Fibroblast of skin of right biceps (primary cell): ENCODE results near the gene OSBPL2.

Experiments
- DNase-seq: peaks from one replicate; pipeline ENCODE4 v3.0.0-alpha.2; 2013

OSBPL2 gene

GRCh38 chr20:62237801-62238568, at the start of gene OSBPL2:
OSBPL2 (plus strand) TSS chr20:62238521; CDS start chr20:62256185, 17,664 bp downstream.
- peak; percentile 96 for DNase-seq

DNA sequence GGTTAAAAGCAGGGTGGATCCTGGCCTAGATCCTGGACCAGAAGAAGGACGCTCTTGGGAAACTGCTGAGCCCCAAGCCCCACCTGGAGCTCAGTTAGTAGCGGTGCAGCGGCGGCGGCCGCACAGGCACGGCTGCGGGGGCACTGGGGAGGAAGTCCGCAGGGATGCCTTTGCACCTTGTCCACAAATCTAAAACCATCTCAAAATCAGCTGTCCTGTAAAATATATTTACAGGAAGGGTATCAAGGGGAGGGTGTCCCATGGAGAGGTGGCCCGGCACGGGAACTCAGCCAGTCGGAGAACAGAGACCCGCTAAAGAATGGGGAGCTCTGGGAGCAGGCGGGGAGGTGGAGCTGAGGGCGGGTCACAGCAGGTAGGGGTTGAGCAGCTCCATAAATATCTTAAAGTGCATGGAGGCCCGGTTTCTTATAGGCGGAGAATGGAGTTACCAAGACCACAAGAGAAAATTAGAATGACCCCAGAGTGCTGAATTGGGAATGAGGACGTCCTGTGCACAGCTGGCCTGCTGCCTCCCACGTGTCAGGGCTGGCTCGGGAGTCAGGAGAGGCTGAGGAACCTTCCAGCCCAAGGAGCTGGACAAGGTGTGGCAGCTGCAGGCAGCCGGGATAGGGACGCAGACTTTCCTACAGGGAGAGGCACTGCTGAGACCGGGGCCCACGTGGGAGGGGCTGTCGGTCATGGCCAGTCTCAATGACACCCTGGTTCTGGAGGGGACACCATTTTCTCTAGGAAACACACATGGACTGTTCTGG, 47.5 kb upstream of the OSBPL2 start:
- DNase-seq = no peak

GRCh38 chr20:62191781-62192559, 46.4 kb upstream of the OSBPL2 start:
- DNase-seq = no peak

DNA sequence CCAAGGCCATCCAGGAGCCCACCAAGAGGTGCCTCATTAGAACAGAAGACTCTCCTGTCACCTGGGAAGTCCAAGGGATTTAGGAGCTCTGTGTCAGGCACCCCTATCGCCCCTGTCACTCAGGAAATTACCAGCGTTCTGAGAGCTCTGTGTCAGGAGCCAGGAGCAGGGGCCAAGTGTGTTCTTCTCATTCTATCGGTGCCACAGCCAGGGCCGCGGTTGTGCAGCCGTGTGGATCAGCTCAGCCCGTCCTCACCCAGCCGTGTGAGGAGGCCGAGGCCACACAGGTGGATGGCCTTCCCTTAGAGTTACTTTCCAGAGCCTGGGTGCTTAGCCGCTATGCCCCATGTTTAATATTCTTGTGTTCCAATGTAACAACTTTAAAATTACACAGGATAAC, 45.7 kb upstream of the OSBPL2 start:
- no peak for DNase-seq

DNA sequence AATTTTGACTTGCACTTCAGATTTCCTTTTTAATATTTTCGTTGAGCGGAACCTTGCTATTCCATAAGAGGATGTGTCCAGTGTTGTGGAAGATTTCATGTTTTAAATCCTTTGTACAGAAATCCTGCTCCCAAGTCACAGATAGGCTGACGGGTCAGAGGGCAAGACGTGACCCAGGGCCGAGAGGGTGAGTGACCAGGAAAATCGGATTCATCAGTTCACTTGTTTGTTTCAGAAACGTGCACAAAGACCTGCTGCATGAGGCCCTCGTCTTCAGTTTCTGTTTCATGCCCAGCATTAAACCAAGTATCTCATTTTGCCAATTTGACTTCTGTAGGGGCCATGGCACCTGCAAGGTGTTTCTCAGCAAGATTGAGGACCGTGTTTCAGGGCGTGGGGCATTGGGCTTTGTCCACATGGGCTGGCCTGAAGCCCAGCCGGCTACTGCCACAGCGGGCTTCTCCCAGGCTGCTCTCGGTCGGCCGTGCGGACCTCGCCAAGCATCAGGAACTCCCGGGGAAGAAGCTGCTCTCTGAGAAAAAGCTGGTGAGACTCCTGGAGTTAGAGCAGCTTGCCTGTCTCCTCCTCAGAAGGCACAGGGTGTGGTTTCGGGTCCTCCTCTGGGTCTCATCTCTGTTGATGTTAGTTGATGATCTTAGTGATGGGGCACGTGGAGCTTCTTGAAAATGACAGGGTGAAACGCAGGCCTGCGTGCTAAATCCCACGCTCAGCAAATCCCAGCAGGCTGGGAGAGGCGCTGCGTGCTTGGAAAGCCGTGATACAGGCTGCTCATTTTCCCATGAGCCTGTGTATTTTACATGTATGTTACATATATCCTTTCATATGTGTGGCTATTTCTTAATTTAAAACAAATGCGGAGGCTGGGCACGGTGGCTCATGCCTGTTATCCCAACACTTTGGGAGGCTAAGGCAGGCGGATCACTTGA, 45.0 kb upstream of the OSBPL2 start:
- DNase-seq = no peak

DNA sequence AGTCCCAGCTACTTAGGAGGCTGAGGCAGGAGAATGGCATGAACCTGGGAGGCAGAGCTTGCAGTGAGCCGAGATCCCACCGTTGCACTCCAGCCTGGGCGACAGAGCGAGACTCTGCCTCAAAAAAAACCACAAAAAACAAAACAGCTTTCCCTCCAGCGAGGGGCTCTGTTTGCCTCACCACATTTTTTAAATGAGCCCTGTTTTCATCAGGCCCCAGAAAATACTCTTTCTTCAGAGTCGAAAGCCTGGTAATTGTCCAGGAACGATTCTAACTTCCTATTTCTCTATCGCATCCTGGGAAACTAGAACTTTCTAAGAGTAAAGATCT, 43.3 kb upstream of the OSBPL2 start:
- no peak for DNase-seq

- DNase-seq = no peak
These were observed 42.6 kb upstream of the OSBPL2 start for GRCh38 chr20:62195736-62196135.

GRCh38 chr20:62196286-62196685, 42.0 kb upstream of the OSBPL2 start:
- DNase-seq = no peak

DNA sequence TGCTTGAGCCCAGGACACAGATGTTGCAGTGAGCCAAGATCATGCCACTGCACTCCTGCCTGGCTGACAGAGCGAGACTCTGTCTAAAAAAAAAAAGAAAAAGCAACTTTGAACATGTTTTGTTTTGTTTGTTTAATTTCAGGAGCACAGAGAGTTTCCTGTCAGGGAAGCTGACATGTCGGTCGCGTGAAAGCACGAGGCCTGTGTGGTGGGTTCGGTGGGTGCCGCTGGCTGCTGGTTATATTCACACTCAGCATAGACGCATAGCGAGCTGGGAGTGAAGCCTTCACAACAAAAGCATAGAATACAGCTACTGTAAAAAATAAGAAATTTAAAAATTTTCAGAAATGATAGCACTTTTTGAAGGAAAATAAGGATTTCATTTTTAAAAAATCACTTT, 41.0 kb upstream of the OSBPL2 start:
- no peak for DNase-seq

- no peak for DNase-seq
These were observed 40.5 kb upstream of the OSBPL2 start for GRCh38 chr20:62197801-62198200.

- DNase-seq = no peak
These were observed 39.8 kb upstream of the OSBPL2 start for GRCh38 chr20:62198496-62198895.

GRCh38 chr20:62198931-62199330, 39.4 kb upstream of the OSBPL2 start:
- DNase-seq = no peak

DNA sequence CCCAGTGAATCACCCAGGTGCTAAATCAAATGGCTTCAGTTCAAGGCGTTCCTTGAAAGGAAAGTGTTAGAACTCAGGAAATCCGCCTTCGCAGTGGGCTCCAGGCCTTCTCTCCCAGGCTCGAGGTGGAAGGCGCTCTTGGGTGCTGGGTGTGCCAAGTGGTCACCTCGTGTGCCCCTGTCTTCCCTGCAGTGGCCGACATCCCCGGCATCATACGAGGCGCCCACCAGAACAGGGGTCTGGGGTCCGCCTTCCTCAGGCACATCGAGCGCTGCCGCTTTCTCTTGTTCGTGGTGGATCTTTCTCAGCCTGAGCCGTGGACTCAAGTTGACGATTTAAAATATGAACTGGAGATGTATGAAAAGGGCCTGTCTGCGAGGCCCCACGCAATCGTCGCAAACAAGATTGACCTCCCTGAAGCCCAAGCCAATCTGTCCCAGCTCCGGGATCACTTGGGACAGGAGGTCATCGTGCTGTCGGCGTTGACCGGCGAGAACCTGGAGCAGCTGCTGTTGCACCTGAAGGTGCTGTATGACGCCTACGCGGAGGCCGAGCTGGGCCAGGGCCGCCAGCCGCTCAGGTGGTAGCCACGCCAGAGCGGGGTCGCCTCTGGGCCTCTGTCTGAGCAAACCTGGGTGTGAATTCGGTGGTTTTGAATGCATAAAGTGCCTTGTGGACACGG, 37.7 kb upstream of the OSBPL2 start:
- DNase-seq = no peak

DNA sequence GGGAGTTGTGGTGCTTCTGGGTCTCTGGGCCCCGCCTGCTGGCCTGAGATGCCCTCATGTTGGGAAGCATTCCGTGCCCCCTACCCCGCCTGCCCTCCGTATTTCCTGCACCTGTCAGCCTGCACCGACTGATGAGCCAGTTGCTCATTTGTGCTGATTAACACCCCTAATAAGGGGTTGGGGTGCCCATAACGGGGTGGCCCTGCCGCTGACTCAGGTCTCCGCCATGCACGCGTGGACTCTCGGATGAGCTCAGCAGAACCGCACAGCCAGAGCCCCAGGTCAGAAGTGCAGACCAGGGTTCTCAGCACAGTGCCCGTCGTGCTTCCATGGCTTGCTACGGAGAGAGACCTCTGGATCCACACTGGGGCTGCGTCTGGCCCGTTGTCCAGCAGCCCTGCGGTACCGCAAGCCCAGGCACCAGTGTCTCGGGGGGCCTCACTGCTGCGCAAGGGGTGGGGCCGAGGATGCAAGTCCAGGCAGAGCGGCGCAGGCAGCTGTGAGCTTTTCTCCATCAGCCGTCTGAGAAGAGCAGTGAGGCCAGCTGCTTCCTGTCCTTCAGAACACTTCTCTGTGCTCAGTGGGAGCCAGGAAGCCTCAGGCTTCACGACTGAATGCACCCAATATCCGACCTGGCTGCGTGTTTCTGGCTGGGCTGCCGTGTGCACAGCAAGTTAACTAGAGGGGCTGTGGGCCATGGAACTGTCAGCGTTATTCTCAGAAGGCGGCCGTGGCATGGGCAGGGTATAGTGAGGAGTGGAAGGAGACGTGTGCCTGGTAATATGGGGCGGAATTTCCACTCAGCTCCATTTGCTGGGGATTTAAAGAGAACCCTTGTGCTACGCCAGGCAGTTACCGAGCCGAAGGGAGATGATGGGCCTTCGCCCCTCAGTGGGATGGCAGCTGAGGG, 36.9 kb upstream of the OSBPL2 start:
- no peak for DNase-seq

GRCh38 chr20:62202083-62202395, 36.3 kb upstream of the OSBPL2 start:
- DNase-seq = peak; percentile 47

DNA sequence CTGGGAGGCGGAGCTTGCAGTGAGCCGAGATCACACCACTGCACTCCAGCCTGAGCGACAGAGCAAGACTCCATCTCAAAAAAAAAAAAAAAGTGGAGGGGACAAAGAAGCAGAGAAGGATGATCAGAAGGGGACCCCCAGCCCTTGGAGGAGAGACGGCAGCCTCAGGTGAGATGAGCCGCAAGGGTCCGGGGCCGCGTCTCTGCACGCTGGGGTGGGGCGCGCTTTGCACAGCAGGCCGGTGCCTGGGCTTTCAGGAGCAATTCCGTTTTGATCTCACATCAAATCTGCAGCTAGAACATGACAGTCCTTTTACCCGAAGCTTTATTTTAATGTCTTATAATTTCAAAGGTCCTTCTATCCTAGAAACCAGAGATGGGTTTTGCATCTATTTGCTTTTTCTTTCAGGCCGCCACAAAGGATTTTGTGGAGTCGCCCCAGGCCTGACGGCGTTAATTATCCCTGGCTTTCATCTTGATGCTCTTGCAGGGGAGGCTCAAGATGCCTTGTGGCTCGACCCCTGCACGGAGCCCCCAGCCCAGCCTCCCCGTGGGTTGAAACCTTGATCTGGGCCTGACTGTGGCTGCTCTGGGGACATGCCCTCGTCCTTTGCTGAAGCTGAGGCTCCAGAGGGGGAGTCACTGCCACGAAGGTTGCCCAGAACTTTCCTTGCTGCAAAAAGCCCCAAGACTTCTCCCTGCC, 35.5 kb upstream of the OSBPL2 start:
- DNase-seq = no peak

- DNase-seq = peak; percentile 78
These were observed 34.8 kb upstream of the OSBPL2 start for GRCh38 chr20:62203378-62204030.

GRCh38 chr20:62205618-62206387, 32.5 kb upstream of the OSBPL2 start:
- DNase-seq = no peak

DNA sequence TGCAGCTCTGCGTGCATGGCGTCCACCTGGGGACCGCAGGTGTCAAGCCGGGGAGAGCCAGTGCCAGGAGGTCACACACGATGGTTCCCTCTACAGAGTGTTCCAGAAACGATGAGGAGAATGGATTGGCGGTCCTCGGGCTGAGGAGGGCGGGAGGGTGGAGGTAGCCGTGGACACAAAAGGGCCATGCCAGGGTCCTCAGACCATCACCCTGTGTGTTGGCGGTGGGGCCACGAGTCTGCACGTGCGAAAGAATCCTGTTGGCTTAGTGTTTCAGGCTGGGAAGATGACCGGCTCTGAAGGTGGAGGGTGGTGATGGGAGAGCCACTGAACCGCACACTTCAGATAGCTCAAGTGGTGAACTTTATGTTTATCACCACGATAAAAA, 31.9 kb upstream of the OSBPL2 start:
- no peak for DNase-seq
